Activated CD8-positive, alpha-beta T cell treated with anti-CD3 and anti-CD28 coated beads, Interleukin-2, amount 10 ng/mL, durations not matched to agents 7 days and 5 days (primary cell): ENCODE measurements around the gene RECQL. TPM values are rescaled to one million over a fixed set of nuclear protein-coding genes. Genes with fewer than 3 reads are reported as not detected.
A peak's percentile ranks its signal among the peaks of the same experiment; 100 is the strongest.

Experiments
- ATAC-seq: fragments of 150-1000 bp; cut with Tn5 transposase; one replicate; pipeline ENCODE4 v1.10.0; 2021; ENCODE audit warnings: moderate library complexity
- CTCF ChIA-PET: fragments of 350-600 bp; sonication (Branson Sonifier 250); formaldehyde crosslinking; loops from one replicate; lab custom pipeline; 2021; ENCODE audit warnings: antibody characterized with exemption; lab: Charles Lee
- POLR2A ChIA-PET: fragments of 350-600 bp; sonication (Branson Sonifier 250); formaldehyde crosslinking; loops from one replicate; lab custom pipeline; 2021; ENCODE audit warnings: antibody characterized with exemption; lab: Charles Lee
- DNase-seq: peaks from one replicate; pipeline ENCODE4 v3.0.0-alpha.2; 2020
- H3K27ac Mint-ChIP-seq: one replicate; pipeline ENCODE4 v1.8.0; 2021; ENCODE audit warnings: mild to moderate bottlenecking, mixed read lengths
- H3K27me3 Mint-ChIP-seq: one replicate; pipeline ENCODE4 v1.8.0; 2021; ENCODE audit warnings: low read depth, mixed read lengths
- H3K36me3 Mint-ChIP-seq: one replicate; pipeline ENCODE4 v1.8.0; 2021; ENCODE audit warnings: low read depth, mixed read lengths
- H3K4me1 Mint-ChIP-seq: one replicate; pipeline ENCODE4 v1.8.0; 2021; ENCODE audit warnings: low read depth, mixed read lengths
- H3K4me3 Mint-ChIP-seq: one replicate; pipeline ENCODE4 v1.8.0; 2021; ENCODE audit warnings: mild to moderate bottlenecking, mixed read lengths
- H3K9me3 Mint-ChIP-seq: one replicate; pipeline ENCODE4 v1.8.0; 2022; ENCODE audit warnings: mixed read lengths; ENCODE audit not compliant: insufficient read depth
- total RNA-seq, 2 experiments: library from RNA; stranded (reverse); gene quantifications; one replicate each; pipeline ENCODE4 v1.2.3, GENCODE V29; 2021

RECQL gene
- total RNA-seq, 2 experiments from 2014 or later, result 92.3 to 92.6 TPM

GRCh38 chr12:21502872-21503271, 1.4 kb upstream of the RECQL start:
- Mint-ChIP-seq H3K9me3 (no peaks in the 10 kb centered on the region), H3K27ac (no peak overlapping the region), H3K27me3 (no peaks in the 10 kb centered on the region), H3K4me3 (no peak overlapping the region), H3K4me1 (peaks cover 49% of the 10 kb centered on the region), H3K36me3 (peaks cover 23% of the 10 kb centered on the region)
- CTCF ChIA-PET, result interaction anchor here (1.2 to 3.8 kb wide), 2 partner anchors 24 to 178 kb away, joined by 3 to 15 read pairs; no protein-coding TSS in a partner anchor
- POLR2A ChIA-PET, result interaction anchor here (1.2 to 2.6 kb wide), 2 partner anchors 116 to 155 kb away, joined by 3 to 22 read pairs; partner anchors contain the start of gene LDHB
- ATAC-seq (no peak), DNase-seq (no peak)

GRCh38 chr12:21502164-21502496, 695 bp upstream of the RECQL start:
- ChIA-PET CTCF (interaction anchor here (1.0 to 3.8 kb wide), 5 partner anchors 8 to 178 kb away, joined by 3 to 15 read pairs (median 3); no protein-coding TSS in a partner anchor), POLR2A (interaction anchor here (0.6 to 2.6 kb wide), 16 partner anchors 8 to 177 kb away, joined by 3 to 29 read pairs (median 4); partner anchors contain the start of genes LDHB and PYROXD1)
- peaks cover 29% of the 10 kb centered on the region for H3K36me3 Mint-ChIP-seq
- DNase-seq (no peak), ATAC-seq (no peak)
- no peak overlapping the region for H3K4me3 Mint-ChIP-seq
- H3K4me1 Mint-ChIP-seq, result peaks cover 54% of the 10 kb centered on the region
- no peak overlapping the region for H3K27ac Mint-ChIP-seq
- H3K27me3 Mint-ChIP-seq, result no peaks in the 10 kb centered on the region
- no peaks in the 10 kb centered on the region for H3K9me3 Mint-ChIP-seq

GRCh38 chr12:21500786-21501257, 613 bp downstream of the RECQL start:
- Mint-ChIP-seq H3K4me1 (peaks cover 53% of the 10 kb centered on the region), H3K4me3 (no peak overlapping the region), H3K27me3 (no peaks in the 10 kb centered on the region), H3K27ac (no peak overlapping the region), H3K36me3 (peaks cover 38% of the 10 kb centered on the region), H3K9me3 (no peaks in the 10 kb centered on the region)
- ATAC-seq (peak; percentile 2), DNase-seq (no peak)
- POLR2A ChIA-PET, result interaction anchor here (1.0 to 2.6 kb wide), 11 partner anchors 10 to 179 kb away, joined by 3 to 29 read pairs (median 5); partner anchors contain the start of genes LDHB and PYROXD1
- CTCF ChIA-PET, result interaction anchor here (1.2 to 3.8 kb wide), 3 partner anchors 9 to 180 kb away, joined by 3 to 15 read pairs (median 5); no protein-coding TSS in a partner anchor

GRCh38 chr12:21499765-21500164, 1.7 kb downstream of the RECQL start:
- DNase-seq (no peak), ATAC-seq (no peak)
- H3K4me1 Mint-ChIP-seq, result peaks cover 46% of the 10 kb centered on the region
- peaks cover 45% of the 10 kb centered on the region for H3K36me3 Mint-ChIP-seq
- H3K27me3 Mint-ChIP-seq, result no peaks in the 10 kb centered on the region
- ChIA-PET CTCF (interaction anchor here (1.0 to 3.8 kb wide), 2 partner anchors 21 to 181 kb away, joined by 3 to 15 read pairs; no protein-coding TSS in a partner anchor), POLR2A (no interaction called here)
- H3K9me3 Mint-ChIP-seq, result no peaks in the 10 kb centered on the region
- H3K4me3 Mint-ChIP-seq, result peak overlapping the region; percentile 44
- no peak overlapping the region for H3K27ac Mint-ChIP-seq

GRCh38 chr12:21485998-21486397, 15.4 kb downstream of the RECQL start:
- no peaks in the 10 kb centered on the region for H3K9me3 Mint-ChIP-seq
- CTCF ChIA-PET, result no interaction called here
- no peaks in the 10 kb centered on the region for H3K27me3 Mint-ChIP-seq
- no peak overlapping the region for H3K27ac Mint-ChIP-seq
- POLR2A ChIA-PET, result no interaction called here
- ATAC-seq (no peak), DNase-seq (no peak)
- H3K4me3 Mint-ChIP-seq, result no peak overlapping the region
- peaks cover 32% of the 10 kb centered on the region for H3K36me3 Mint-ChIP-seq
- no peaks in the 10 kb centered on the region for H3K4me1 Mint-ChIP-seq

- DNase-seq (no peak), ATAC-seq (no peak)
- ChIA-PET POLR2A (interaction anchor here (1.5 kb wide), 1 partner anchor 18 kb away, joined by 4 read pairs; the partner anchor contains the start of gene GOLT1B), CTCF (interaction anchor here (1.4 kb wide), 1 partner anchor 196 kb away, joined by 3 read pairs; no protein-coding TSS in a partner anchor)
- Mint-ChIP-seq H3K36me3 (peaks cover 16% of the 10 kb centered on the region), H3K9me3 (no peaks in the 10 kb centered on the region), H3K4me1 (no peaks in the 10 kb centered on the region), H3K4me3 (no peak overlapping the region), H3K27ac (no peak overlapping the region), H3K27me3 (no peaks in the 10 kb centered on the region)
These were observed 17.9 kb downstream of the RECQL start for GRCh38 chr12:21483531-21483930.

GRCh38 chr12:21478756-21479455, 22.5 kb downstream of the RECQL start:
- ATAC-seq, result peak; percentile 23
- ChIA-PET POLR2A (interaction anchor here (1.2 to 1.3 kb wide), 2 partner anchors 23 to 49 kb away, joined by 3 to 5 read pairs; partner anchors contain the start of genes GOLT1B and RECQL), CTCF (interaction anchor here (0.7 to 1.5 kb wide), 6 partner anchors 13 to 231 kb away, joined by 3 to 5 read pairs (median 3); partner anchors contain the start of genes GOLT1B and RECQL)
- Mint-ChIP-seq H3K36me3 (peaks cover 27% of the 10 kb centered on the region), H3K27ac (no peak overlapping the region), H3K4me3 (no peak overlapping the region), H3K4me1 (no peaks in the 10 kb centered on the region), H3K9me3 (no peaks in the 10 kb centered on the region), H3K27me3 (no peaks in the 10 kb centered on the region)
- DNase-seq, result no peak

- H3K36me3 Mint-ChIP-seq, result peaks cover 39% of the 10 kb centered on the region
- CTCF ChIA-PET, result no interaction called here
These were observed 24.5 kb downstream of the RECQL start for GRCh38 chr12:21476949-21477348.

GRCh38 chr12:21475552-21475951, 25.9 kb downstream of the RECQL start:
- H3K36me3 Mint-ChIP-seq, result peaks cover 48% of the 10 kb centered on the region
- no peaks in the 10 kb centered on the region for H3K9me3 Mint-ChIP-seq
- H3K4me3 Mint-ChIP-seq, result no peak overlapping the region
- ATAC-seq (no peak), DNase-seq (no peak)
- H3K27ac Mint-ChIP-seq, result no peak overlapping the region
- ChIA-PET POLR2A (no interaction called here), CTCF (no interaction called here)
- H3K27me3 Mint-ChIP-seq, result no peaks in the 10 kb centered on the region
- H3K4me1 Mint-ChIP-seq, result no peaks in the 10 kb centered on the region

More at GRCh38 chr12:21476949-21477348, 24.5 kb downstream of the RECQL start:
- Mint-ChIP-seq H3K9me3 (no peaks in the 10 kb centered on the region), H3K27ac (no peak overlapping the region), H3K27me3 (no peaks in the 10 kb centered on the region), H3K4me1 (no peaks in the 10 kb centered on the region), H3K4me3 (no peak overlapping the region)
- ATAC-seq (no peak), DNase-seq (no peak)
- POLR2A ChIA-PET, result no interaction called here

- no peak overlapping the region for H3K27ac Mint-ChIP-seq
- H3K4me1 Mint-ChIP-seq, result peaks cover under 1% of the 10 kb centered on the region
- H3K9me3 Mint-ChIP-seq, result no peaks in the 10 kb centered on the region
- no peak for ATAC-seq
- DNase-seq, result no peak
- ChIA-PET POLR2A (no interaction called here), CTCF (no interaction called here)
- H3K4me3 Mint-ChIP-seq, result no peak overlapping the region
- peaks cover 63% of the 10 kb centered on the region for H3K36me3 Mint-ChIP-seq
- H3K27me3 Mint-ChIP-seq, result no peaks in the 10 kb centered on the region
These were observed 29.1 kb downstream of the RECQL start for GRCh38 chr12:21472197-21472823.

- H3K36me3 Mint-ChIP-seq, result peaks cover 62% of the 10 kb centered on the region
- H3K4me3 Mint-ChIP-seq, result no peak overlapping the region
- CTCF ChIA-PET, result no interaction called here
- DNase-seq, result no peak
- no peaks in the 10 kb centered on the region for H3K9me3 Mint-ChIP-seq
- H3K4me1 Mint-ChIP-seq, result peaks cover 5% of the 10 kb centered on the region
- ATAC-seq, result no peak
- H3K27ac Mint-ChIP-seq, result no peak overlapping the region
- POLR2A ChIA-PET, result no interaction called here
- no peaks in the 10 kb centered on the region for H3K27me3 Mint-ChIP-seq
These were observed 30.1 kb downstream of the RECQL start for GRCh38 chr12:21471294-21471693.
